GM19099 (cell line): ENCODE results near the gene FASN.

Experiments used
- POLR2A ChIP-seq: IDR thresholded peaks from 3 replicates; pipeline ENCODE4 v1.6.1; 2011; ENCODE audit warnings: low read depth; ENCODE audit not compliant: insufficient read length; ENCODE audit errors: extremely low read depth

The FASN gene

DNA sequence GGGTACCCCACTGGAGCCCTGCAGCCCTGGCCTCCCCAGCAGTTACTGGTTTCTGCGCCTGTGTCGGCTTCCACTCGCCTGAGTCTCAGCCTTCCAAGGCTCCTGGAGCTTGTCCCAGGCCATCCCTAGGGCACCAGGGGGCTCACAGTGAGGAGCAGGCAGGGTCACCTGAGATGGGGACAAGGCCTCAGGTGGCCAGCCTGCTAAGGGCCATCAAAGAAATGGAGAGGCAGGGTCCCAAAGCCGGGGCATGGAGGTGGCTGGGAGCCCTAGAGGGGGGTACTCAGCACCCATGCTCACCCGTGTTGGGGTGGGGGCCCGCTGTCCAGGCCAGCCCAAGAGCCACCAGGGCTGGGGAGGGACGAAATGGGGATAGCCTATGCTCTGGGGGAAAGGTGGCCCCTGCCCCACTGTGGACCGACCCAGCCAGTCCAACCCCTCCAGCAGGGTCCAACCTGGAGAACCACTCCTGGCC lies 1.3 kb downstream of the FASN start:
- no peak for TF ChIP-seq POLR2A

DNA sequence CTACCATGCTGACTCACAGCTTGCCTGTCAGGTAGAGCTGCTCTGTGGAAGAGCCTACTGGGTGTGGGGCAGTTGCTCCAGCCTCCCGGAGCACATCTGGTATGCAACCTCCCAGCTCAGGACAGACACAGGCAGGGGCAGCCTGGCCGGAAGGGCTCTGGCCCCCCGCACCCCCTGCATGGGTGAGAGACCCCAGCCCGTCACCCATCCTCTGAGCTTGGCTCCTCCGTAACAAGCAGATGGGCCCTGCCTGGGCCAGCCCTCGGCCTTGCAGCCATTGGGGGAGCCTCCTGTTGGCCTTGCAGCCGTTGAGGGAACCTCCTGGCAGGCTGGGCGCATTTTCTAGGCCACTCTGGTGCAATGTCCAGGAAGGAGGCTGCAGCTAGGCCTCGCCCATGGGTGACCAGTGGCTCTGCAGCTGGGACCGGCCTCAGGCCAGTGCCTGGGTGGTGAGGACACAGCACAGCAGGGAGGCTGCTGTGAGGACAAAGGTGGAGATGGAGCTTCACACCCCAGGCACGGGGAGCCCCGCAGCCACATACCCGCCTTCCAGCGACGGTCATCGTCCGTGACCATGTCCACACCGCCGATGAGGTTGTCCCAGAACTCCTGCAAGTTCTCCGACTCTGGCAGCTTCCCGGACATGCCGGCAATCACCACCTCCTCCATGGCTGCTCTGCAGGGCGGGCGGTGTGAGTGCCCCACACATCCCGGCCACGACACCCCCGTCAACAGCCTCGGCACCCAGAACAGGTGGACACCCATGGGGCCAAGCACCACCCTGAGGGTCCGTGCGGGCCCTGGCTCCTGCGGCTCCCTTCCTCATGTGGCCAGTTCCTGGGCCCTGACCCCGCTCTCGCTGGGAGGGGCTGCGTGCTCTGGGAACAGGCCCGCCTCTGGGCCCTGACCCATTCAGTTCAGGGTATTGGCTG lies 2.0 kb downstream of the FASN start:
- no peak for TF ChIP-seq POLR2A

DNA sequence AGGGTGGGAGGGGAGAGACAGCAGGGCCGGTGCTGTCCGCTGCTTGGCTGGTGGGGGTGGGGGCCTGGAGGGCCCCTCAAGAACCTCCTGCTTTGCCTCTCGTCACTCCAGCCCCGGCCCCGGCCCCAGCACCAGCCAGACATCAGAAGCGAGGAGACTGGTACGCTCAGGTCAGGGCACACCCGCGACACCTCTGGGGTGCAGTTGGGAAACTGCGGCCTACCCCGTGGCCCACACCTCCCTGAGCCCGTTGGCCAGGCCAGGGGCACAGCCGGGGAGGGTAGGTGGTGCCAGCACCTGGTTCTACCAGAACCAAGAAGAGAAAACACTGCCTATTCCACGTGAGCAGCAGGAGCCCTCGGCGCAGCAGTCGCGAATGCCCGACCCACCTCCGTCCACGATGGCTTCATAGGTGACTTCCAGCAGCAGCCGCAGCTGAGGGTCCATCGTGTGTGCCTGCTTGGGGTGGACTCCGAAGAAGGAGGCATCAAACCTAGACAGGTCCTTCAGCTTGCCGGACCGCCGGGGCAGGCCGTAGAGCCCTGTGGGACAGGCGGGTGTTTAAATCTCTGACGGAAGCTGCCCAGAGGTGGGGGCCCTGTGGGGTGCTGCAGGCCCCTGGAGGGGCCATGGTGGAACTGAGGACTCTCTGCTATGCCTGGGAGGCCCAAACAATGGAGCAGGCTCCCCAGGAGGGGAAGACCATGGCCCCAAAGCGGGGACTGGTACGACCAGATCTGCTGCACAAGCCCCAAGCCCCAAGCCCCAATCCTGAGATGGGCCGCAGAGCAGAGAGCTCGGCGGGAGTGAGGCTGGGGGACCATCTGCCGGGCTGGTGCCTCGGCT lies 2.9 kb downstream of the FASN start:
- TF ChIP-seq POLR2A: no peak

DNA sequence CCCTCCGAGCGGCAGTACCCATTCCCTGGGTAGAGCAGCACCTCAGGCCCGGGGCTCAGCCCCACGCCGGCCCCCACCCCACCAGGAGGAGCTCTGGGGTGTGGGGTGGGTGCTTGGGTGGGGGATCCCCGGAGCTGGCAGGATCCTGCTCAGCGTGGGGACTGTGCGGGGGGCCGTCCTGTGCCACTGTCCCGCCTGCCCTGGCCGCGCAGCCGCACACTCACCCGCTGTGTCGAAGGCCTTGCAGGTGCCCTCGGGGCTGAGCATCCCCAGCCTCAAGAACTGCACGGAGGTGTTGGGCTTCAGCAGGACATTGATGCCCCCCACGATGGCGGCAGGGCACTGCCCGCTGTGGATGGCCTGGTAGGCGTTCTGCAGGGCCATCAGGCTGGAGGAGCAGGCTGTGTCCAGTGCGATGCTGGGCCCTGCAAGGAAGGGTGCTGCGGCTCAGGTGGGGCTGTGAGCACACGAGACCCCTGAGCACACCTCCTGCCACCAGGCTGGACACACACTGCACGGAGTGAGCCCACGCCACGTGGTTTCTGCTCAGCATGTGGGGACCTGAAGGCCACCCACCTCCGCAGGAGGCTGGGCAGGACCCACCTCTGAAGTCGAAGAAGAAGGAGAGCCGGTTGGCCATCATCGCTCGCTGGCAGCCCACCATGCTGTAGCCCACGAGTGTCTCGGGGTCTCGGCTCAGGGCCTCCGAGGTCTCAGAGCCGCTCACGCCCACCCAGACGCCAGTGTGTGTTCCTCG lies 4.9 kb downstream of the FASN start:
- TF ChIP-seq POLR2A: no peak

DNA sequence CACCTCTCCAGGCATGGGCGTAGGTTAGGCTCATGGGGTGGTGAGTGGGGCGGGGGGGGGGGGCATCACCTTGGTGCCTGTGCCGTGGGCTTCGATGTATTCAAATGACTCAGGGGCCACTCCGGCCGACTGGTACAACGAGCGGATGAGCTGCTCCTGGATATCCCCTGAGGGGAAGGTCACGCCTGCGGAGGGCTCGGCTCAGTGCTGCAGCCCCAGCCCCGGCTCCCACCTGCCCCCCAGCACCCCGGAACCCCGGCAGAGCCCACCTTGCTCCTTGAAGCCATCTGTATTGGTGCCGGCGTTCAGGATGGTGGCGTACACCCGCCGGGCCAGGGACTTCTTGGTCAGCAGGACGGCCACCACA lies 5.4 kb downstream of the FASN start:
- no peak for TF ChIP-seq POLR2A

DNA sequence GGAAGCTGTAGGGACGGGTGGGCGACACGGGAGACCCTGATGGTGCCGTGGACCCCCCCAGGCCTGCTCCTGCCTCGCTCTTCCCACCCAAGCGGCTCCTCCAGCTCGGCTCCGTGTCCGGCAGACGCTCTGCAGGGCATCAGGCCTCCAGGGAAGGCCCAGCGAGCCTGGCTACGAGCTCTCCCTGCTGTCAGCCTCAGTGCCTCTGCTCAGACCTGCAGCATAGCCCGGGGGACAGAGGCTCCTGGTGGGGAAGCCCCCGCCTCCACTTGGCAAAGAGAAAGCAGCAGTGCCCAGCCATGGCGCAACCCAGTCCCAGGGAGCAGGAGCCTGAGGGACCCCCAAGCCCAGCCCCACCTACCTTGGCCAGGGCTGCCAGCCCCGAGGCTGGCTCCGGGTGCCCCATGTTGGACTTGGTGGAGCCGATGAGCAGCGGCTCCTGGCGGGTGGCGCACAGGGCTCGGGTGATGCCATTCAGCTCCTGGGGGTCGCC lies 5.9 kb downstream of the FASN start:
- TF ChIP-seq POLR2A: no peak

DNA sequence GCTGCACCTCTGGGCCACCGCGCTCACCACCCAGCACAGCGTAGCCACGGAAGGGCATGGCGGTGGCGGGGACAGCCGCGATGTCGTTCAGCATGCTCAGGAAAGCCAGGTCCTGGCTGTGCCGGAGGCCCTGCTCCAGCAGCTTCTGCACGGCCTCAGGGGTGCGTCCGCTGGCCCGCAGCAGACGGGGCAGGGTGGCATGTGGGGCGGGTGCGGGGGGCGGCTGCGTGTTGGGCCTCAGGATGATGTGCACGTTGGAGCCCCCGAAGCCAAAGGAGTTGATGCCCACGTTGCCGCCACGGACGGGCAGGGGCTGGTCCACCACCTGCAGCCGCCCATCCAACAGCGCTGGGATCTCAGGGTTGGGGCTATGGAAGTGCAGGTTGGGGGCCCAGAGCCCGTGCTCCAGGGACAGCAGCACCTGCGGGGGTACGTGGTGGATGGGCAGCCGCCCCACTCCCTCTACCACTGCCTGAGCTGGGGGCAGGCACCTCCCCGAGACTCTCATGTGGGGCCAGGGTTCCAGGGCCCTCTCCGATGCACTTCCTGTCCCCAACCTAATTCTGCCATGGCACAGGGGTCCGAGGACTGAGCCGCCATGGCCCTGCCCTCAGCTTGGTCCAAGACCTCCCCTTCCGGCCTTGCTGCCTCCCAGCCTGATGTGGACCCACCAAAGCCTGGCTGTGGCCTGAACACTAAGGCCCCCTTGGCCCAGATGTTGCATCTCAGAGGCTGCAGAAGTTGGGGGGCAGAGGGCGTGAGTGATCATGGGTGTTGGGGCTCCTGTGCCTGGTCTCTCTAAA lies 6.6 kb downstream of the FASN start:
- TF ChIP-seq POLR2A: no peak

DNA sequence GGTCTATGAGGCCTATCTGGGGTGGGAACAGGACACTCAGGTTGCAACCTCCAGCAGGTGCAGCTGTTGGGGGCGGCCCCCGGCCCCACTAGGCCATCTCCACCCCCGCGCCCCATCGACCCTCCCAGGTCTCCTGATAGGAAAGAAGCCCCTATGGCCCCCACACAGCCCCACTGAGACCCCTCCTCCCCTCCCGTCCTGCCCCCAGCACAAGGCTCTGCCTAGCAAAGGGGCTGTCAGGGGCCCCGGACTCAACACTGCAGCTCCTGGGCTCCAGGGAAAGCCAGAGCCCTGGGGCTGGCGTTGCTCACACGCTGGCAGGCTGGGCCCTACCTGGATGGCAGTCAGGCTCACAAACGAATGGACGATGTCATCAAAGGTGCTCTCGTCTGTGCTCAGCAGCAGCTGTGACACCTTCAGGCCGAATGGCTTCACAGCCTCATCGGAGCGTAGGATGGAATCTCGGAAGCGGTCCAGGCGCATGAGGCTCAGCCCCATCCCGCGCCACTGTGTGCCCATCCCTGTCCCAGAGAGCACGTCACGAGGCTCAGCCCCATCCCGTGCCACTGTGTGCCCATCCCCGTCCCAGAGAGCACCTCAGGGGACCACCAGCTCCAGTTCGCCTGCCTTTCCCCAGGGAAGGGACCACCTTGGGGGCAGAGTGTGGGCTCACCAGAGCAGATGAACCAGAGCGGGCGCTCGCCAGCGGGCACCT lies 7.3 kb downstream of the FASN start:
- TF ChIP-seq POLR2A: no peak

DNA sequence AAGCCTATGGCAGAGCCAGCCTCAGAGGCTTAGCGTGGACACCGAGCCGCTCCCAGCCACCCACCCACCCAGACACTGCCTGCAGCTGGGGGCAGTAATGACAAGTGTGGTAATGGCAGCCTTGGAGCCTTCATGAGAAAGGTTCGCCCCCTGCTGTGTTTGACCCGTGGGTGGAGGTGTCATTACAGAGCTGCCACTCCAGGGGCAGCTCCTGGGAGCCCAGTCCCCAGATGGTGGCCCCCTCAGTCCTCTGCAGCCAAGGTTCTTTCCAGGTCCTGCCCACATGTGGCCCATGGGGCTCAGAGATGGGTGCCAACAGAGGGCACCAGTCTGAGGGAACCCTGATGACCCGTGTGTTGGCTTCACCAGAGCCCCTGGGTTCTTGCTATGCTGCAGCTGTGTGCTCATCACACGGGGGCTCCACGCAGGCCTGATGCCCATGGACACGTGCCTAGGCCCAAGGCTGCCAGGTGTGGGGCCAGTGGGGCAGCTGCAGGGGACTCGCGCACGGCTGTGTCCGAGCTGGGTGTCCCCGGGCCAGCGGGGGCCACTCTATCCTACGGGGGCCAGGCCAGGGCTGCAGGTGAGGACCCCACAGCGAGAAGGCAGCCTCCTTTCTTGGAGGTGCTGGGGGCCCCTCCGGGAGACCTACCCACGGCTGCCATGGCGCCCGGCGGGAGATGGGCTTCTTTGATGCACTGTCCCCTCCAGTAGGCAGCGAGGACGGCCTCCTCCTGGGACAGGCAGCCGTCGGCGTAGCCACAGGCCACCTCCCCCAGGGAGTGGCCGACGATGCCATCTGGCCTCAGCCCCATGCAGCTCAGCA lies 8.1 kb downstream of the FASN start:
- no peak for TF ChIP-seq POLR2A

DNA sequence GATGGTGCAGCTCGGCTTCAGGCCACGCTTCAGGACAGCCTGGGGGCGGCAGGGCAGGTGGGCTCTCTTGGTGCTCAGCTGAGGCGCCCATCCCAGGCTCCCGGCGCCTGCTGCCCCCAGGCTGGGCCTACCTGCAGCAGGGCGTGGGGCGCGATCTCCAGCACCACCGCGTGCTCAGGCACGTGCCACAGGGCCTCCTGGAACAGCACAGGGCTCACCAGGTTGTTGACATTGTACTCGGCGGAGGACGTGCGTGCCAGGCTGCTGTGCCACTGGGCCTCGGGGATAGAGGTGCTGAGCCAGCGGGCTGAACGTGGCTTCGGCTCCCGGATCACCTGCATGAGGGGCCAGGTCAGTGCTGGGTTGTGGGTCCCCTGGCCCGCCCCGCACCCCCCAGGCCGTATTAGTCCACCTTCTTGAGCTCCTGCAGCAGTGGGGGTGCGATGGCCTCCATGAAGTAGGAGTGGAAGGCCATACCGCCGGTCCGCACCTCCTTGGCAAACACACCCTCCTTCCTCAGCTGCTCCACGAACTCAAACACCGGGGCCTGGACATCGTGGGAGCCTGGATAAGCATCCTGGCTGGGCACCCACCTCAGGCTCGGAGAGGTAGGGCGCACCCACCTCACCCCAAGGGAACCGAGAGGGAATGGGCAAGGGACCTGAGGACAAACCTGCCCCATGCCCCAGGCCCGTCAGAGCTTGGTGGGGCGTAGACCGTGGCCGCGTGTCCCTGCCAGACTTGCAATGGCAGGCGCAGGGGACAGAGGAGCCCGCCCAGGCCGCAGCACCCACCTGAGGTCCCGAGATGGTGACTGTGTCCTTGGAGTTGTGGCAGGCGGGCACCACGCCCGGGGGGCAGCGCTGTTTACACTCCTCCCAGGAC lies 9.0 kb downstream of the FASN start:
- no peak for TF ChIP-seq POLR2A

DNA sequence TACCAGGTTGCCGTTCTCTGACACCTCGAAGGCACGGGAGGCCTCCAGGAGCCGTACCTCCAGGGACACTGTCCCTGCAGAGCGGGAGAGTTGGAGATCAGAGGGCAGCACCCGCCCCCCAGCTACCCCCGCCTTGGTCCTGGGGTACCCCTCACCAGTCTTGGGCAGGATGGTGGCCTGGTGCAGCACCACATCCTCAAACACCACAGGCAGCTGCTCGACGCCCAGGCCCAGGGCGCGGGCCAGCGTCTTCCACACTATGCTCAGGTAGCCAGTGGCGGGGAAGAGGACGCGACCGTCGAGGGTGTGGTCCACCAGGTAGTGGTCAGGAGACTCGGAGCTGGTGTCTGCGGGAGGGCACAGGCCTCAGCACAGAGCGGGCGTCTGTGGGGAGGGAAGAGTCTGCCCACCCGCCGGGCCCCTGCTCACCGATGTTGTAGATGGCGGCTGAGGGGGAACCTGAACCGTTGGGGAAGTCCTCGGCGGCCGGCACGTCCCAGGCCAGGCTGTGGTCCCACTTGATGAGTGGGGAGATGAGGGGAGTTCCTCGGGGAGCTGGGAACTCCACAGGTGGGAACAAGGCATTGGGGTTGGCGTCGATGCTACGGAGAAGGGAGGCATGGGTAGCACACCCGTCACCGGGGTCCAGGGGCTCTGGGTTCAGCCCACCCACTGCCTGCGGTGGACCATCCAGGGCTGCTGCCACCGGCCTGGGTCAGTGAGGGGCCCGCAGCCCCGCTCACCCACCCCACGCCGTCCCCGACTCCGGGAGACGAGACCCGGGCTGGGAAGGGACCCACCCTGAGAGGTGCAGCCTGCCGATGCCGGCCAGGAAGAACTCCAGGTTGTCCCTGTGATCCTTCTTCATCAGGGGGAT lies 9.8 kb downstream of the FASN start:
- TF ChIP-seq POLR2A: no peak
